Thymus (tissue), 14 donors: ENCODE data around the gene PDZRN4. TPM values are rescaled to one million over a fixed set of nuclear protein-coding genes. Genes with fewer than 3 reads are reported as not detected.
"Not testable (repeated sequence)": the region's sequence is repeated elsewhere in the genome, so short reads cannot be mapped to it uniquely, and the experiment has no call there.

Experiments used
- DNase-seq, 9 donors: peaks; one replicate each; pipeline ENCODE4 v3.0.0-alpha.2; 2013; ENCODE audit warnings: low spot score in 9 of 9, low read depth in 6 of 9, missing footprints in 1 of 9
- H3K27ac ChIP-seq, 2 donors: one replicate each; pipeline ENCODE4 v1.5.1; 2013; ENCODE audit warnings: control low read depth in 1 of 2, low read depth in 1 of 2, low read length in 1 of 2, mild to moderate bottlenecking in 1 of 2, moderate library complexity in 1 of 2
- H3K27me3 ChIP-seq, 2 donors: one replicate each; pipeline ENCODE4 v1.5.1; 2013; ENCODE audit warnings: low read length in 1 of 2; ENCODE audit not compliant: control insufficient read depth in 2 of 2, insufficient read depth in 1 of 2
- H3K36me3 ChIP-seq, 2 donors: one replicate each; pipeline ENCODE4 v1.5.1; 2013; ENCODE audit warnings: low read length in 1 of 2, mild to moderate bottlenecking in 1 of 2, moderate library complexity in 1 of 2; ENCODE audit not compliant: control insufficient read depth in 2 of 2, insufficient read depth in 2 of 2
- H3K4me1 ChIP-seq, 2 donors: one replicate each; pipeline ENCODE4 v1.5.1; 2013; ENCODE audit warnings: low read length in 2 of 2; ENCODE audit not compliant: control insufficient read depth in 2 of 2, insufficient read depth in 2 of 2
- H3K4me3 ChIP-seq, 2 donors: one replicate each; pipeline ENCODE4 v1.5.1; 2013; ENCODE audit warnings: low read length in 2 of 2, control low read depth in 1 of 2, mild to moderate bottlenecking in 1 of 2
- H3K9me3 ChIP-seq, 2 donors: one replicate each; pipeline ENCODE4 v1.5.1; 2013; ENCODE audit warnings: low read length in 1 of 2, mild to moderate bottlenecking in 1 of 2; ENCODE audit not compliant: control insufficient read depth in 2 of 2, insufficient read depth in 1 of 2
- WGBS: extraction: QIAGEN DNeasy Blood & Tissue Kit; methylation state at CpG from one replicate; pipeline ENCODE4 v1.1.7; 2013; 5-methylcytosine and 5-hydroxymethylcytosine counted together
- long read RNA-seq, 10 donors: transcript quantifications; one replicate each; lab custom pipeline, GENCODE V29; 2026
- polyA plus RNA-seq: library from polyadenylated mRNA; stranded (reverse); fragments of 200-250 nt; gene quantifications from one replicate; pipeline ENCODE4 v1.2.3, GENCODE V29; 2013
- total RNA-seq: library from RNA; stranded (reverse); fragments of 120-200 nt; gene quantifications from one replicate; pipeline ENCODE4 v1.2.4, GENCODE V29; 2013
- donor health status: healthy.

The PDZRN4 gene
- 0.14 TPM for total RNA-seq
- polyA plus RNA-seq = 0.48 TPM
- long read RNA-seq, donor 1 = 0 reads
- long read RNA-seq, donor 2 = 0 reads
- long read RNA-seq, donor 3 = 0 reads
- long read RNA-seq, donor 4 = 0 reads
- long read RNA-seq, donor 5 = 0 reads
- long read RNA-seq, donor 6 = 0 reads
- long read RNA-seq, donor 7 = 0 reads
- long read RNA-seq, donor 8 = 0 reads
- long read RNA-seq, donor 9 = 0 reads
- long read RNA-seq, donor 10 = 0 reads

- peak within 1 kb of the TSS in 1 of 2 donors; percentile 6 for H3K4me3 ChIP-seq
- peaks cover 38 to 46% of the 10 kb centered on the region in 2 donors for H3K27me3 ChIP-seq
- H3K27ac ChIP-seq = no peak within 1 kb of the TSS
- no peak for DNase-seq
- H3K36me3 ChIP-seq = no peaks in the 10 kb centered on the region
- H3K4me1 ChIP-seq = no peaks in the 10 kb centered on the region
- 7% methylated on average over 67 of the region's 67 CpGs for WGBS
- no peaks in the 10 kb centered on the region for H3K9me3 ChIP-seq
These were observed at the start of gene PDZRN4 for GRCh38 chr12:41188058-41188840. TSS of gene PDZRN4 (plus strand) at chr12:41188320.

GRCh38 chr12:41140117-41140516 lies 48.0 kb upstream of the PDZRN4 start:
- no peak overlapping the region for H3K4me3 ChIP-seq
- H3K27me3 ChIP-seq = no peaks in the 10 kb centered on the region
- DNase-seq = no peak
- no peak overlapping the region for H3K27ac ChIP-seq
- no peaks in the 10 kb centered on the region for H3K9me3 ChIP-seq
- no peaks in the 10 kb centered on the region for H3K36me3 ChIP-seq
- H3K4me1 ChIP-seq = no peaks in the 10 kb centered on the region

DNA sequence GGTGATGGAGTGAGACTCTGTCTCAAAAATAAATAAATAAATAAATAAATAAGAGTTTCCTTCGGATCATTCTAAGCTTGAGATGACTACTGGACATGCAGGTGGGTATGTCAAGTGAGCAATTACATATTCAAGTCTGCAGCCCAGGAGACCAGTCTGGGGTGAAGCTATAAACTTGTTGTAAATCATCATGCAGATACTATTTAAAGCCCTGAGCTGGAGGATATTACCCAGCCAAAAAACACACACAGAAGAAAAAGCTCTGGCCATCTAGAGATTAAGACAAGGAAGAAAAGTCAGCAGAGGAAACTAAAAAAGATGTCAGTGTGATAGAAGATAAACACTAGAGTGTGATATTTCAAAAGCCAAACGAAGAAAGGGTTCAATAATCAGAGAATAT lies 47.0 kb upstream of the PDZRN4 start:
- Histone ChIP-seq H3K4me1 (no peaks in the 10 kb centered on the region), H3K4me3 (no peak overlapping the region), H3K36me3 (no peaks in the 10 kb centered on the region), H3K27ac (no peak overlapping the region), H3K9me3 (no peaks in the 10 kb centered on the region), H3K27me3 (no peaks in the 10 kb centered on the region)
- WGBS = 87% methylated on average over 2 of the region's 2 CpGs
- DNase-seq = no peak

DNA sequence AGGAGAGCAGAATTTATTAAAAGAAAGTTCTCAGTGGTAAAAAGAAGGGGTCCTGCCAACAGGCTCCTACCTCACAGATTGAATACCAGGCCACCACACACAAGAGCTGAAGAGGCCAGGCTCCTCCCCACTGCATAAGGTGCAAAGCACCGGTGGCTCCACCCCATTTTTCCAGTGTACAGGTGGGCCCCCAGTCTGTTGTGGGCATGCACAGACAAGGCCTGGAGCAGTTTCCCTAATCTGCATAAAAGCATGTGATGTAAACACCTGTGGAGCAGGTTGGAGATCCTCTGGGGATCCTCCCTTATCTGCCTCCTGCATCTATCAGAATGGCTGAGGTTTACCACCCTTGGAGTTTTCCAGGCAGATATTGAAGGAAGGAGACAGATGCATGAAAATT lies 45.7 kb upstream of the PDZRN4 start:
- DNase-seq = no peak
- no peaks in the 10 kb centered on the region for H3K9me3 ChIP-seq
- no peaks in the 10 kb centered on the region for H3K27me3 ChIP-seq
- no peaks in the 10 kb centered on the region for H3K4me1 ChIP-seq
- H3K36me3 ChIP-seq = no peaks in the 10 kb centered on the region
- no peak overlapping the region for H3K27ac ChIP-seq
- WGBS = 100% methylated on average over 1 of the region's 1 CpG
- no peak overlapping the region for H3K4me3 ChIP-seq

GRCh38 chr12:41151793-41152192 lies 36.3 kb upstream of the PDZRN4 start:
- no peak overlapping the region for H3K4me3 ChIP-seq
- no peaks in the 10 kb centered on the region for H3K36me3 ChIP-seq
- DNase-seq = no peak
- no peaks in the 10 kb centered on the region for H3K4me1 ChIP-seq
- H3K27me3 ChIP-seq = no peaks in the 10 kb centered on the region
- 90% methylated on average over 3 of the region's 3 CpGs for WGBS
- no peaks in the 10 kb centered on the region for H3K9me3 ChIP-seq
- H3K27ac ChIP-seq = no peak overlapping the region

DNA sequence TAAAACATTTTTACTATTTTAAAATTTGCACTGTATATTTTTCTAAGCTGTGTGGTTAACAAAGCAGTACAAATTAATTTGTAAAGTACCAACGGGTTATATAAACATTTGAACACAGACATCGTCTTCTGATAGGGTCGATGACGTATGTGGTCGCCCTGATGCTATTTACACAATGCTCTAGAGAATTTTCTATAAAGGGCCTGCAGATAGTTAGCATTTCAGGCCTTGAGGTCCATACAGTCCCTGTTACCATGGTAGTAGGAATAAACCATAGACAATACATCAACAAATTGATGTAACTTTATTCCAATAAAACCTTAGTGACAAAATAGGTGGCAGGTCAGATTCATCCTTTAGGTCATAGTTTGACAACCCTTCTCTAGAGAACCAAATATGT lies 25.7 kb upstream of the PDZRN4 start:
- no peak for DNase-seq
- Histone ChIP-seq H3K27ac (no peak overlapping the region), H3K27me3 (no peaks in the 10 kb centered on the region), H3K9me3 (no peaks in the 10 kb centered on the region), H3K4me1 (no peaks in the 10 kb centered on the region), H3K36me3 (no peaks in the 10 kb centered on the region), H3K4me3 (no peak overlapping the region)
- 96% methylated on average over 5 of the region's 5 CpGs for WGBS

- 92% methylated on average over 1 of the region's 1 CpG for WGBS
These were observed 20.4 kb upstream of the PDZRN4 start for GRCh38 chr12:41167701-41168100.

DNA sequence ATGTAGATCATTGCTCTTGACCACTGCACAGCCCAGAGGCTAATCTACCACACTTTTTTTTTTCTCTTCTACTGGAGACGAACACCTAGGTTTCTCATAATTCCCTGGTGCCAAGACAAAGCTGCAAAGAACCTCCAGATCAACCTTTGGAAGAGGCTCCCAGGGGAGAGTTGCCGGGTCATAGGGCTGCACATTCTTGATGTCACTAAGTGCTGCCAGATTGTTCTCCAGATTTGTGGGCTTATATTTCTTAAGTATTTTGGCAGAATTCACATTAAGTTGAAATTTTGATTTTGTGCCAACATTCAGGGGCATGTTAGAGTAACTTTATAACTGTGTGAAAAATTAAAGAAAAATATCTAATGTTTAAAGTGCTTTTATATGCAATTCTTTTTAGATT lies 13.5 kb upstream of the PDZRN4 start:
- DNase-seq = no peak
- no peak overlapping the region for H3K27ac ChIP-seq
- no peaks in the 10 kb centered on the region for H3K27me3 ChIP-seq
- H3K9me3 ChIP-seq = no peaks in the 10 kb centered on the region
- H3K4me1 ChIP-seq = no peaks in the 10 kb centered on the region
- WGBS = 89% methylated on average over 2 of the region's 2 CpGs
- H3K4me3 ChIP-seq = no peak overlapping the region
- H3K36me3 ChIP-seq = no peaks in the 10 kb centered on the region

More at GRCh38 chr12:41167701-41168100, 20.4 kb upstream of the PDZRN4 start:
- Histone ChIP-seq H3K27ac (no peak overlapping the region), H3K4me1 (no peaks in the 10 kb centered on the region), H3K9me3 (no peaks in the 10 kb centered on the region), H3K4me3 (no peak overlapping the region), H3K27me3 (no peaks in the 10 kb centered on the region), H3K36me3 (no peaks in the 10 kb centered on the region)
- no peak for DNase-seq

- H3K36me3 ChIP-seq, H3K27ac ChIP-seq, H3K4me1 ChIP-seq, H3K27me3 ChIP-seq, DNase-seq, H3K4me3 ChIP-seq, H3K9me3 ChIP-seq: not testable (repeated sequence)
- WGBS = 91% methylated on average over 1 of the region's 1 CpG
These were observed 8.6 kb upstream of the PDZRN4 start for GRCh38 chr12:41179507-41179906.
